ENCODE results near the gene SLC1A5. TPM values are rescaled to one million over a fixed set of nuclear protein-coding genes. Genes with fewer than 3 reads are reported as not detected.

The SLC1A5 gene
- total and polyA plus RNA-seq, 11 donors = 3.7 to 22.4 (median 8.9) TPM

DNA sequence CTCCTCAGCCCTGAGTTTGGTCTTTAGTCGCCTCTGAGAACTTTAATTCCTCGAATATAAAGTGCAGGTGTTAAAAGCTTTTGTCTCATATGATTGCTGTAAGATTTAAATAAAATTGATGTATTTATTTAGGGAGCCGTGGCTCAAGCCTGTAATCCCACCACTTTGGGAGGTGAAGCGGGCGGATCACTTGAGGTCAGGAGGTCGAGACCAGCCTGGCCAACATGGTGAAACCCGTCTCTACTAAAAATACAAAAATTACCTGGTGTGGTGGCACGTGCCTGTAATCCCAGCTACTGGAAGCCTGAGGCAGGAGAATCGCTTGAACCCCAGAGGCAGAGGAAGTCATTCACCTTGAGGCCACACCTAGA, 559 bp upstream of the SLC1A5 start:
- ATAC-seq (no peak), DNase-seq (no peak)
- intact Hi-C loops (cut with DNase I) = loop anchor here in 2 of 10 donors (2.0 to 10.0 kb wide), 3 partner anchors 32 to 46 kb away; no protein-coding TSS in a partner anchor
- H3K36me3 ChIP-seq = no peaks in the 10 kb centered on the region
- H3K27me3 ChIP-seq = peaks cover 0 to 11% (median 0%) of the 10 kb centered on the region in 9 donors
- peaks cover 0 to 49% (median 26%) of the 10 kb centered on the region in 12 donors for H3K4me1 ChIP-seq
- peak overlapping the region in 1 of 12 donors; percentile 95 for H3K27ac ChIP-seq
- H3K4me3 ChIP-seq = peak overlapping the region in 6 of 12 donors; percentile 61 to 80 (median 65)
- 59 to 65% (median 62%) methylated on average over 9 of the region's 9 CpGs for WGBS, 4 donors
- no peaks in the 10 kb centered on the region for H3K9me3 ChIP-seq
- TF ChIP-seq POLR2A (IDR thresholded peaks at IDR 0.05) = no peak
- TF ChIP-seq, protein P1, sequence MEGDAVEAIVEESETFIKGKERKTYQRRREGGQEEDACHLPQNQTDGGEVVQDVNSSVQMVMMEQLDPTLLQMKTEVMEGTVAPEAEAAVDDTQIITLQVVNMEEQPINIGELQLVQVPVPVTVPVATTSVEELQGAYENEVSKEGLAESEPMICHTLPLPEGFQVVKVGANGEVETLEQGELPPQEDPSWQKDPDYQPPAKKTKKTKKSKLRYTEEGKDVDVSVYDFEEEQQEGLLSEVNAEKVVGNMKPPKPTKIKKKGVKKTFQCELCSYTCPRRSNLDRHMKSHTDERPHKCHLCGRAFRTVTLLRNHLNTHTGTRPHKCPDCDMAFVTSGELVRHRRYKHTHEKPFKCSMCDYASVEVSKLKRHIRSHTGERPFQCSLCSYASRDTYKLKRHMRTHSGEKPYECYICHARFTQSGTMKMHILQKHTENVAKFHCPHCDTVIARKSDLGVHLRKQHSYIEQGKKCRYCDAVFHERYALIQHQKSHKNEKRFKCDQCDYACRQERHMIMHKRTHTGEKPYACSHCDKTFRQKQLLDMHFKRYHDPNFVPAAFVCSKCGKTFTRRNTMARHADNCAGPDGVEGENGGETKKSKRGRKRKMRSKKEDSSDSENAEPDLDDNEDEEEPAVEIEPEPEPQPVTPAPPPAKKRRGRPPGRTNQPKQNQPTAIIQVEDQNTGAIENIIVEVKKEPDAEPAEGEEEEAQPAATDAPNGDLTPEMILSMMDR (IDR thresholded peaks at IDR 0.05) = no peak

DNA sequence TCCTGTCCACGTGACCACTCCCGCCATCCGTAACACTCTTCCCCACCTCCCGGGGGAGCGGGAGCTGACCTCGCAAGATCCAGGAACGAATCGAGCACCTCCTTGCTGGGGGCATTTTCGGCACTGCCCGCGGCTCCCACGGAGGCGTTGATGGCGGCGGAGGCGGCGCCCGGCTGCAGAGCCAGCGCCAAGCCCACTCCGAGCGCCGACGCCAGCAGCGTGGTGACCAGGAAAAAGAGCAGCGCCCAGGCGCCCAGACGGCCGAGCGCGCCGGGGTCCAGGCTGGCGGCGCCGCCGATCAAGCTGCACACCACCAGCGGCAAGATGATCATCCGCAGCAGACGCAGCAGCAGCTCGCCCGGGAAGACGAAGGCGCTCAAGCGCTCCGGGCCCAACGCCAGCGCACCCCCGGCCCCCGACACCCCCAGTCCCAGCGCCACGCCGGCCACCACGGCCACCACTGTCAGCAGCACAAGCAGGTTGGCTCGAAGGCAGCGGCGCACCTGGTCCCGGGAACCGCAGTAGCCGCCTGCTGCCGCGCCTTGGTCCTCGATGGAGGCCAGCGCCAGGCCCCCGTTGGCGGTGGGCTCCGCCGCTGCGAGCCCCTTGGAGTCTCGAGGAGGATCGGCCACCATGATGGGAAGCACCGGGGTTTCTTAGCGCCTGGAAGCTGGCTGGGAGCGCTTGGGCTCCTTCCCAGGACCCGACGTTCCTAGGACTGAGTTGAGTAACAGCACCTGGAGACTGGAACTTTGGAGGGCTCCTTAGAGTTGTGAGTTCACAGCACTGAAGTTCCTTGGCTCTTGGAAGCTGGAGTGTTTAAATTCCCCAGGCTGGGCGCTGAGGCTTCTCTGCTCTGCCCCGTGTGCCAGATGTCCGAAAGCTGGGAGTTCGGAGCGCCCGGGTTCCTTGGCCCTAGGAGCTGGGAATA, 798 bp downstream of the SLC1A5 start:
- intact Hi-C loops (cut with DNase I) = loop anchor here in 2 of 10 donors (2.0 to 10.0 kb wide), 3 partner anchors 31 to 47 kb away; no protein-coding TSS in a partner anchor
- H3K27me3 ChIP-seq = peaks cover 0 to 11% (median 0%) of the 10 kb centered on the region in 9 donors
- peaks cover 0 to 49% (median 26%) of the 10 kb centered on the region in 12 donors for H3K4me1 ChIP-seq
- no peaks in the 10 kb centered on the region for H3K9me3 ChIP-seq
- DNase-seq (peak; percentile 48 to 80 (median 69)), ATAC-seq (peak; percentile 3 to 49 (median 18))
- peak overlapping the region; percentile 24 to 80 (median 64) for H3K4me3 ChIP-seq
- 1 to 2% (median 1%) methylated on average over 17 to 80 of the region's 80 CpGs for WGBS, 4 donors
- peak overlapping the region; percentile 49 to 95 (median 82) for H3K27ac ChIP-seq
- H3K36me3 ChIP-seq = peaks cover 0 to 9% (median 3%) of the 10 kb centered on the region in 9 donors
- TF ChIP-seq POLR2A (IDR thresholded peaks at IDR 0.05) = peak in 1 of 2 donors; percentile 0
- TF ChIP-seq, protein P1 (IDR thresholded peaks at IDR 0.05) = no peak

DNA sequence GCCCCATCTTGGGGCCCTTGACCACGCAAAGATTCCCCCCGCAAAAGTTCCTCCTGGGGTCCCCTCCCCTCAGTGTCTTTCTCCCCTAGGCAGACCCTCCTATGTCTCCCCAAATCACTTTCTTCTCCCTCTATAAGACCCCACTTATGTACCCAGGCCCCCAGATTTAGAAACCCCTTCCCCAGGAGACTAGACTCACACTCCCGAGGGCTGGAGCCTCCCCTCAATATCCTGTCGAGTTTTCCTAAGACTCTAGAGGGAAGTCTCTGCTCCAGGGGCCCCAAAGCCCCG, 1.4 kb downstream of the SLC1A5 start:
- DNase-seq (no peak), ATAC-seq (peak in 1 of 4 donors; percentile 28)
- Histone ChIP-seq H3K4me3 (peak overlapping the region; percentile 24 to 80 (median 64)), H3K27me3 (peaks cover 0 to 11% (median 0%) of the 10 kb centered on the region in 9 donors), H3K9me3 (no peaks in the 10 kb centered on the region), H3K4me1 (peaks cover 0 to 49% (median 26%) of the 10 kb centered on the region in 12 donors), H3K27ac (peak overlapping the region; percentile 49 to 95 (median 82)), H3K36me3 (peaks cover 0 to 15% (median 6%) of the 10 kb centered on the region in 9 donors)
- TF ChIP-seq POLR2A (IDR thresholded peaks at IDR 0.05) = no peak
- TF ChIP-seq, protein P1 (IDR thresholded peaks at IDR 0.05) = no peak
- WGBS, 4 donors = 12 to 21% (median 18%) methylated on average over 5 of the region's 5 CpGs
- intact Hi-C loops (cut with DNase I) = loop anchor here in 2 of 10 donors (5.0 to 10.0 kb wide), 2 partner anchors 40 to 48 kb away; no protein-coding TSS in a partner anchor
